ENCODE measurements around the gene FAN1.

Gene FAN1

DNA sequence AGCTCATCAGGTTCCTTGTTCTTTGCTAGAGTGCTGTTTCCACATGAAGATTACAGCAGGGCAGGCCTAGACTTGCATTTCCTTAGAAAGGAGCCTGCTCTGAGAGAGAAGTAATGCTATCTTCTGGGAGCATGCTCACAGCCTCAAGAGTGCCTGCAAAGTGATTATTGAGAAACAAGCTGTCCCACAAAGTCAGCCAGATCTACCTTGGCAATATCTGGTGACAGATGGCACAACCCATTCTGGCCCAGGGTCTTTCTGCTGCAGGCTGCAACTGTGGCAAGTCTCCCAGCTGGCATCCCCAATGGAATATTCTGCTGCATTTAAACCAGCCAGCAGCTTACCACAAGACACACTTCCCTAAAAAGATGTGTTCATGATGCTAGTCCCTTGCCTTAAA is 58.4 kb downstream of the FAN1 start:
- no peak for DNase-seq

DNA sequence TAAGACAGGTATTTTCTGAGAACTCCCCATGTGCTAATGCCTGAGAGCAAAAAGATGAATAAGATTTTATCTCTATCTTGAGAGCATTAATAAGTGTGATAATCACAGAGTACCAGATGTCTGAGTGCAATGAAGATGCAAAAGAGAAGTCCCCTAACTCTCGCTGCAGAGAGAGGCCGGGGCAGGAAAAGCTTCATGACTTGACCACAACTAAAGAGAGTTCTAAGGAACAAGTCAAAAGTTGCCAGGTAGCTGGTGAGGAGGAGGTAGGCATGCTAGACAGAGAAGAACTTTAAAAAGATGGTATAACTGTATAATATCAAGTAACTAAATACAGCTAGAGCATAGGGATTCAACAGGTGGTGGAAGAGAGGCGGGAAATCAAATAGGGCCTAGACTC is 58.9 kb downstream of the FAN1 start:
- no peak for DNase-seq

DNA sequence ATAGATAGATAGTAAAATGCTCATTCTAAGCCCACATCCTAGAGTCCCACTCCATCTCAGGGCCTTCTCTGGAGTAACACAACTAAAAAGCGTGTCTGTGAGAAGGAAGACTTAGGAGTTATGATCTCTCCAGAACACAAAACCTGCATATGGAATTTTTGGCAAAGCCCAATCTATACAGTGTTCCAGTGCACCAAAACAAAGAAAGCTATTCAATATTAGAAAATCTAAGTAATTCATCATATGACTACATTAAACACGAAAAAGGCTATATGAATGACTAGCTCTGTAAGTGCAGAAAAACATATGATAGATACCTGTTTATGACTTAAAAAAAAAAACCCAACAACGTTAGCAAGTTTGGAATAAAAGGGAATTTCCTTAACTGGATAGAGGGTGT is 60.0 kb downstream of the FAN1 start:
- DNase-seq, result no peak

DNA sequence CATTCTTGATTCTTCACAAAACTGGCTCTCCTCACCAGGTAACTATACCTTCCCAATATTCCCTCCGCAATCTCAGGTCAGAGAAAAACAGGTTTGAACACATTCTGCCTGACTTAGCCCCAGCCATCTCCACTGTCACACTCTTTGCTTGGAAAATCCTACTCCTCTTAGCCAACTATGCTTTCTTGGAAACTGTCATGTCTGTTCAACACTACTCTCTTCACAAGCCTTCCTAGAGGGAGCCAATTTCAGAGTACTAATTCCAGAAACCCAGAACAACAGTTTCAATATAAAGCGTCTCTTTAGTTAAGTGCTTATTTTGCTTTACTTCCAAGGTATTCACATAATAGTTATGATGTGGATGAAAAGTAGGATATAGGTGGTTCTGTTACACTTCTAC is 66.0 kb downstream of the FAN1 start:
- DNase-seq, result no peak

DNA sequence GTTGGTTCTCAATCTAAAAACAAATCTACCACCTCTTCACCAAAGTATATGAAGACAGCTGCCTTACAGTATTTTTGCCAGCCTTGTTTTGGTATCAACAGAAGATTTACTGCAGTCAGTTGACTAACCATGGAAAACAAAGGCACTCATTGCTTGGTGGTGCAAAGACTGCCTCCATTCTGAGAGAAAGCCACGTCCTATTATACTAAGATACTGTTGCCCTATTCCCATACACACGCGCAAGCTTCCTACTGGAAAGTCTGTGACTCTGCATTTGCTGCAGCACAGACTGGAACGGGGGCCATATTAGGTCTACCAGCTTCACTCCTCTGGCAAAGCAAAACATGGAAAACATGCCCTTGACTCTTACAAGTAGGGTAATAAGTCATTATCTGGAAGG is 69.7 kb downstream of the FAN1 start:
- no peak for DNase-seq

DNA sequence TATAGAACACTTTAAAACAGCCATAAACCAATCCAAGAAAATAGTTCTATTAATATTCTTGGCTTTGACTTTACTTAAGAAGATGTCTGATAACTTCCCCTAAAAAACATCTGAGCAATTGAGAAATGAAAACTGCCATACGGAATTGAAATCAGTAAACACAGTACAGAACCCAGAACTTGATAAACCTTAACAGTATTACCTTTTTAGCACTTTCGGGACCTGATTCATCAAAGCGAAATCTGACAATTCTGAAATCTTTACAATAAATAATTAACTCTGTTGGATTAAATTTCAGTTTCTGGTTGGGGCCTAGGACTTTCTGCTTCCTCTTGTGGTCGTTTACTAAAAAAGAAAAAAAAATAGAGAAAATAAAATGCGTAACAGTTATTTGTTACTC is 70.4 kb downstream of the FAN1 start:
- no peak for DNase-seq

DNA sequence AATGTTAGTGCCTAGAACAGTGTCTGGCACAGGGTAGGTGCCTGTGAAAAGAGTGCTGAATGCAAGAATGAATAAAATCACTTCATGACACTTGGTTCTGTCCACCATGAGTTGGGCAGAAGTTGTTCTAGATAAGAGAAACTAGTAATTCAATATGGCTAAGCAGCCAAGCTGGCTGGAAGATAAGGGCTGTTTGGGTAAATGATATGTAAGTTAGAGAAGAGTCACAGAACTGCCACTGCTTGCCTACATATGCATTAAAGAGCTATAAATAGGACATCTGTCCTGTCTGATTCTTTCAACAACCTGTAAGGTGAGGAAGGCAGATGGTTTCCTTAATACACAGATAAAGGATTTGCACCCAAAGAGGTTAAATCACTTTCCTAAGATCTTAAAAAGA is 74.6 kb downstream of the FAN1 start:
- no peak for DNase-seq

DNA sequence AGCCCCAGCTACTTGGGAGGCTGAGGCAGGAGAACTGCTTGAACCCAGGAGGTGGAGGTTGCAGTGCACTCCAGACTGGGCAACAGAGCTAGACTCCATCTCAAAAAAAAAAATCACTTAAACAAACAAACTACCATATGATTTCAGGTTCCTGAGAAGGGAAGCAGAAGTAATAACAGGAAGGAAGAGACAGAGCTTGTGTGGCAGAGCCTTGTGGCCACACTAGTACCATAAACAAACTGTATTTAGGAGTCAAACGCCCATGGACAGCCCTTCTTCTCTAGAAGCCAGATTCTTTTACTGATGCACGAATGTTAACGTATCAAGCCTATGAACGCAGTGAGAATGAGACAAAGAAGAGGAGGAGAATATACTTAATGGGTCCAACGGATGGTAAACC is 75.7 kb downstream of the FAN1 start:
- no peak for DNase-seq

DNA sequence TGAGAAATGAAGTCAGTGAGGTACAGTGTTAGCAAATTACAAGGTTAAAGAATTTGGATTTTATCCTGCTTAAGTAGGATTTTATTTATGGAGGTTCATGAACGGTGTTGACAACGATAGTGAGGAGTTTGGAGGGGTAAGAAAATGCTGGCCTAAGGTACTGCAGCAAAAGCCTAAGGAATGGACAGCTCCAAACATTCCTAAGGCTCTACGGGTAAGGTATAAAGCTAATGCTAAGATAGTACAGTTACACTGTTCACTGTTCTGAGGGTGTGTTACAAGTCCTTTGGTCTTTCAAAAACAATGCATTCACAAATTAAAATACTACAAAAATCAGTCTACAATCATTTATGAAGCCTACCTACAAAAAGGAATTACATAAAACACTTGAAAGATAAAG is 80.4 kb downstream of the FAN1 start:
- DNase-seq, result no peak

DNA sequence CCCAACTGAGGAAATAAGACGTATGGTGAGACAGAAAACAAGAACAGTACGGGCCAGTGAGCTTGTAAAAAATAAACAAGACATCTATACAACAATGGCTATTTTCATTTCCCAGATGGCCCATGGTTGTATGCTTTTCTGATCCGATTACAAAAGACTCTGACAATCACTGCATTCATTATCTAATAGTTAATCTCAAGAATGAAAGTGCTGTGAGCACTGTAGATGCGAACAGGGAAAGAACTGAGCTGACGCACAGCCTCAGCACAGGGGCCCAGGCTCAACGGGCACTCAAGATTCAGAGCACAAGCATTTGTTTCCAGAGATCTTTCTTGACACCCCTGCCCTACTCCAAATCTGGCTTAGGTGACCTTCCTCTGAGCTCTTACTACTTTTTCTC is 80.8 kb downstream of the FAN1 start:
- no peak for DNase-seq

DNA sequence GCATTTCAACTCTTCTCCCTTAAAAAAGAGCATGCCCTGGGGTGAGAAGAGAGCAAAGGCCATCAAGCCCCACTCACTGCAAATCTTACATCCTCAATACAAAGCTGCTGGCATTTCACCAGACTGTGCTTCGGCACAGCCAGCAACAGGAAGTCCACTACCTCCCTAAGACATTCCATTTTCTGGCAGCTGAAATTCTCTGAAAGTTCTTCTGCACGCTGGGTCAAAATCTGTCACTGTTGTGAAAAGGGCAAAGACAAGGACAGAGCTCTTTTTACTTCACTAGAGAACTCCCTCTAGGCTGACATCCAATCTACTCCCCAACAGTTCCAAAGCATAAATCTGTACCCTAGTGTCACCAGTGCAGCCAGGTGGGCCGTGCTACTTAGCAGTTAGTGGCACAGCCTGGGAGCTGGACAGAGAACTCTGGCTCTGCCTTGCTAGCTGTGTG is 81.4 kb downstream of the FAN1 start:
- no peak for DNase-seq

DNA sequence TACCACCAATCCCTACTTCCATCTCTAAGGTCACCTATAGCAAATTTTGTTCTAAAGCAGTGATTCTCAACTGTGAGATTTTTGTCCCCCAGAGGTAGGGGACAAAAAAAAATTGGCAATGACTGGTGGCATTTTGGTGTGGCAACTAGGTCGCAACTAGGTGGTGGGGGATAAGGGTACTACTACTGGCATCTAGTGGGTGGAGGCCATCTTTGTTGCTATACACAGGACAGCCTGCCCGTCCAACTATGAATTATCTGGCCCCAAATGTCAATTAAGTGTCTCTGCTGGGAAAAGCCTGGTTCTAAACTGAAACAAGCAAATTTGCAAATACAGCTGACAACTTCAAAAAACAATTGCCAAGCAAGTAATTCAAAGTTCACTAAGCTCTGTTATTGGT is 86.3 kb downstream of the FAN1 start:
- no peak for DNase-seq

DNA sequence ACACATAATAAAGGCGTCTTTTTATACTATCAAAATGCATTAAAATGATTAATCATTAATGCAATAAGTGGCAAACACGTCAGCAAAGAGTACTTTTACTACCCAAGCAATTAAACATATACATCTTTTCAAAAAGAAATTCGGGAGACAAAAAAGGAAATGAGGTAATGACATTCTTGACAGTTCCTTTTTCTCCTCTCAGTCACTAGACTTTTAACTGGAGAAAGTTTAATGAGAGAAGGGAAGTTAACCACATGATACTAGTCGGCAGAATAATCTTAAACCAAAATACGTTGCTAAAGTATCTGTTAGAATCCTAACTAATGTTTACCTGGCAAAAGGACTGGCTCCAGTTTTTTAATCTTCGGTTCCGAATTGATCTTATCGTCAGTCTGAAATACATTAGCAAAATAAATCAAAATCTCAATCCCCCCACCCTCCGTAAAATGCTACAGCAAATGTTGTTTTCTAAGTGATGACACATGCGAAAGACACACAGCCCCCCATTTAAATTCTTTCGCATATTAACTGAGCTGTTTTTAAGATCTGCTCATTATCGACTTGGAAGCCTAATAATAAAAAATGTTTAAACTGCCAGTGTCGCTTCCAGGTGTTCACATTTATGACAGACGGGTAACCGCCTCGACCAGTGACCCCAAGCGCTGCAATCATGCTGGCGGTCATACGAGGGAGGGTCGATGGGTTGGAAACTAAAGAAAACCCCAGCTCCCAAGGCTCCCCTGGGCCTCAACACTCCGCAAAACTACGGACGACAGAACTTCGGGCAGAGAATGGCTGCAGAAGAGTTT is 86.9 kb downstream of the FAN1 start:
- peak; percentile 7 for DNase-seq

DNA sequence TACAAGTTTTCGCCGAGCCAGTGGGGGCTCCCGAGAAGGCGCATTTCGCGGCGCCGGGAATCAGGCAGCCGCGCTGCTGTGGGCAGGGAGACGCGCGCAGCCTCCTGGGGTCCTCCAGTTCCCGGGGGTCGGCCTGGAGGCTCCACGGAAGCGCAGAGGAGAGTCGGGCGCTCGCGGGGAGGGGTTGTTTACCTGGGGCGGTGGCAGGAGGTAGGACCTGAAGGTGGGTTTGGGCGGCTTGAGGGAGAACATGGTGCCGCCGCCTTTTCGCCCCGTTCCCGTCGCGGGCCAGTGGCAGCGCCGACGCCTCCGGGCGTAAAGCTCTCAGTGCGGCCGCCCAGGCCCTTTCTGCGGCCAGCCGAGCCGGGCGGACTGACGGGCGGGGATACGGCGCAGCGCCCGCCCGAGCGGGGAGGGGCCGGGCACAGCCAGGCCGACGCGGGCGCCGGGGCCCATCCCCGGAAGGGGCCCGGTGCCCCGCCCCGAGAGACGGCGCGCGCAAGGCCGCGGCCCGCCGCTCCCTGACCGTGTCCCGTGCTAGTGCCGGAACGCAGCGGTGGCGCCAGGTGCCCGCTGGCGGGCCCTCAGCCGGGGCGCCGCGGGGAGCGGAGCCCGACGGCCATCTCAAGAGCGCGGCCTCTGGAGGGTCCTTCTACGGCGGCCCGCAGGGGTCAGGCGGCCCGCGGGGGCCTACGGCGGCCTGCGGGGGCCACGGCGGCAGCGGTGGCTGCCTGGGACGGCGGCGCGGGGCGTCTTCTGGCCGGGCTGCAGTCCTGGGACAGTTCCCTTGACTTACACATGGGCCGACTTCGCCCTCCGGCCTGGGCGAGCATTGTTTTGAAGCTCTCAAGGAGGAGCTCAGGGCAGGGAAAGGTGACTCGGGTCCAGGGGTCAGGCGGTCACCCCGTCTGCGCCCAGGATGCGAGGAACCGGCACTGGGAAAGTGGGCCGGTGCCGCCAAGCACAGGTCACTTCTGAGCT is 87.8 kb downstream of the FAN1 start, which contains the start of gene MTMR10:
MTMR10 (minus strand) TSS at position 374 of the 981 bp plus-strand sequence; CDS start at position 252, 122 bp downstream.
- DNase-seq, result peak; percentile 69

DNA sequence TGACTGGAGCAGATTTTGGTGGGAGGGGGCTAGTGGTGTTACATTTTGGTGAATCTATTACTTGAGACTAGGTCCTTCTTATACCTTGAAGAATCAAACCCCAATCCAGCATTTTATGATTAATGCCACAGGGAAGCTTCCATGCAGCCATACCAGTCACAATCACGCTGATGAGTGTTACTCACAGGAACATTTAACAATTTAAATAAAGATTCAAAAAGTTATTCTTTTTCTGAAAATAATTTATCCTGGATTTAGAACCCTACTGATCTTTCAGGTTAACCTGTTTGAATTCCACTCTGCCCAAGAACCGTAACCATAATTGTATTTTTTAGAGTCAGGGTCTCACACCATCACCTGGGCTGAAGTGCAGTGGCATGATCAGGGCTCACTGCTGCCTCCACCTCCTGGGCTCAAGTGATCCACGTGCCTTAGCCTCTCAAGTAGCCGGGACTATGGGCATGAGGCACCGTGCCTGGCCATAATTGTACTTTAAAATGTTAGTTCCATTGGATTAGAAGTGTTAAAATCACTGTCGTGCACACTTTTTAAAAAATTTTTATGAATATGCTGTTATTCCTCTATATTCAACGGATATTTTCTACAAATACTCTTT is 88.6 kb downstream of the FAN1 start:
- DNase-seq, result no peak

All from stimulated activated CD4-positive, alpha-beta T cell treated with anti-CD3 and anti-CD28 coated beads, Interleukin-12 subunit alpha, Interleukin-12 subunit beta, amount 100 ng/mL, for 4 hours (primary cell).